Natural killer cell (primary cell): Measurements from ENCODE around the gene SYNM. TPM values are rescaled to one million over a fixed set of nuclear protein-coding genes. Genes with fewer than 3 reads are reported as not detected.

Source experiments
- ATAC-seq, 3 donors: fragments of 150-1000 bp in 2 of 3; fragments of 200-7000 bp in 1 of 3; cut with Tn5 transposase; 1 replicate in 1 of 3; 2 replicates in 2 of 3; pipeline ENCODE4 v1.10.0; 2021; ENCODE audit warnings: mild to moderate bottlenecking in 2 of 3, moderate library complexity in 2 of 3
- DNase-seq, 2 donors: peaks; one replicate each; pipeline versions ENCODE4 v3.0.0 to v3.0.0-alpha.2; 2013 to 2021; ENCODE audit warnings: mixed read lengths in 1 of 2
- H3K27ac ChIP-seq: one replicate; pipeline ENCODE4 v1.5.1; 2013; ENCODE audit warnings: mild to moderate bottlenecking, low read length
- H3K27me3 ChIP-seq: one replicate; pipeline ENCODE4 v1.6.1; 2013; ENCODE audit warnings: low read length; ENCODE audit not compliant: control insufficient read depth, insufficient read depth
- H3K36me3 ChIP-seq: one replicate; pipeline ENCODE4 v1.6.1; 2013; ENCODE audit warnings: low read length; ENCODE audit not compliant: control insufficient read depth, insufficient read depth
- H3K4me1 ChIP-seq: one replicate; pipeline ENCODE4 v1.6.1; 2013; ENCODE audit warnings: low read length; ENCODE audit not compliant: control insufficient read depth, insufficient read depth
- H3K4me3 ChIP-seq: one replicate; pipeline ENCODE4 v1.5.1; 2013; ENCODE audit warnings: low read length
- H3K9me3 ChIP-seq: one replicate; pipeline ENCODE4 v1.6.1; 2013; ENCODE audit warnings: low read length; ENCODE audit not compliant: control insufficient read depth, insufficient read depth
- H3K27ac Mint-ChIP-seq, 2 donors: one replicate each; pipeline ENCODE4 v1.8.0; 2022; ENCODE audit warnings: mild to moderate bottlenecking in 2 of 2, mixed read lengths in 2 of 2, moderate library complexity in 1 of 2
- H3K27me3 Mint-ChIP-seq, 2 donors: one replicate each; pipeline ENCODE4 v1.8.0; 2022; ENCODE audit warnings: low read depth in 2 of 2, mixed read lengths in 2 of 2
- H3K36me3 Mint-ChIP-seq: one replicate; pipeline ENCODE4 v1.8.0; 2022; ENCODE audit warnings: mixed read lengths
- H3K4me1 Mint-ChIP-seq, 2 donors: one replicate each; pipeline ENCODE4 v1.8.0; 2022; ENCODE audit warnings: mixed read lengths in 2 of 2
- H3K4me3 Mint-ChIP-seq: one replicate; pipeline ENCODE4 v1.8.0; 2022; ENCODE audit warnings: mild to moderate bottlenecking, moderate library complexity, mixed read lengths
- H3K9me3 Mint-ChIP-seq, 2 donors: one replicate each; pipeline ENCODE4 v1.8.0; 2022; ENCODE audit warnings: mixed read lengths in 2 of 2
- CTCF ChIP-seq: fragments of 200-600 bp; IDR thresholded peaks from one replicate; pipeline ENCODE4 v1.8.0; 2022; ENCODE audit warnings: antibody characterized with exemption
- WGBS: methylation state at CpG from one replicate; pipeline ENCODE4 v1.1.7; 2013; ENCODE audit warnings: missing lambda C conversion rate; ENCODE audit not compliant: insufficient coverage; 5-methylcytosine and 5-hydroxymethylcytosine counted together
- intact Hi-C: fragments of 100-400 bp; cut with micrococcal nuclease; formaldehyde crosslinking; loops from one replicate; pipeline ENCODE4 v1.14.2; 2022
- total RNA-seq, 4 donors: library from RNA; stranded (reverse); fragments of 120-200 nt in 1 of 4; gene quantifications; one replicate each; pipeline versions ENCODE4 v1.2.3 to v1.2.4, GENCODE V29; 2013 to 2022

SYNM gene
- total RNA-seq, 3 donors from 2014 or later (not counting 1 experiment from before 2014, with no cell fraction given) = 0.11 to 0.48 (median 0.42) TPM

GRCh38 chr15:99132634-99133287 lies 27.9 kb downstream of the SYNM start:
- H3K27ac ChIP-seq = no peak overlapping the region

DNA sequence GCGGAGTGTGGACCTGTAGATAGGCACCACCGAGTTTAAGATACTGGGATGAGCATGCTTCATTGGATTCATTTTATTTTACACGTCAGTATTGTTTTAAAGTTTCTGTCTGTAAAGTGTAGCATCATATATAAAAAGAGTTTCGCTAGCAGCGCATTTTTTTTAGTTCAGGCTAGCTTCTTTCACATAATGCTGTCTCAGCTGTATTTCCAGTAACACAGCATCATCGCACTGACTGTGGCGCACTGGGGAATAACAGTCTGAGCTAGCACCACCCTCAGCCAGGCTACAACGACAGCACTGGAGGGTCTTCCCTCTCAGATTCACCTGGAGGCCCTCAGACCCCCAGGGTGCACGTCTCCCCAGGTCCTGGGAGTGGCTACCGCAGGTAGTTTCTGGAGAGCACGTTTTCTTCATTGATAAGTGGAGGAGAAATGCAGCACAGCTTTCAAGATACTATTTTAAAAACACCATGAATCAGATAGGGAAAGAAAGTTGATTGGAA lies 29.5 kb downstream of the SYNM start:
- Mint-ChIP-seq H3K9me3 (no peaks in the 10 kb centered on the region), H3K27me3 (peaks cover 0 to 4% of the 10 kb centered on the region in 2 donors), H3K27ac (no peak overlapping the region), H3K36me3 (no peaks in the 10 kb centered on the region), H3K4me1 (no peaks in the 10 kb centered on the region), H3K4me3 (no peak overlapping the region)
- no peak for ATAC-seq
- Histone ChIP-seq H3K9me3 (no peaks in the 10 kb centered on the region), H3K27me3 (no peaks in the 10 kb centered on the region), H3K4me1 (no peaks in the 10 kb centered on the region), H3K4me3 (no peak overlapping the region), H3K36me3 (no peaks in the 10 kb centered on the region), H3K27ac (no peak overlapping the region)
- 84% methylated on average over 11 of the region's 11 CpGs for WGBS
- no peak for TF ChIP-seq CTCF
- intact Hi-C loops = no loop called here
- DNase-seq = no peak

More at GRCh38 chr15:99132634-99133287, 27.9 kb downstream of the SYNM start:
- no peaks in the 10 kb centered on the region for H3K4me1 ChIP-seq
- ATAC-seq (no peak), DNase-seq (no peak)
- Mint-ChIP-seq H3K27ac (no peak overlapping the region), H3K9me3 (no peaks in the 10 kb centered on the region), H3K36me3 (no peaks in the 10 kb centered on the region), H3K4me1 (no peaks in the 10 kb centered on the region), H3K27me3 (peaks cover 0 to 4% of the 10 kb centered on the region in 2 donors), H3K4me3 (no peak overlapping the region)
- H3K9me3 ChIP-seq = no peaks in the 10 kb centered on the region
- no peaks in the 10 kb centered on the region for H3K36me3 ChIP-seq
- TF ChIP-seq CTCF = no peak
- intact Hi-C loops = no loop called here
- 95% methylated on average over 18 of the region's 18 CpGs for WGBS
- no peaks in the 10 kb centered on the region for H3K27me3 ChIP-seq
- H3K4me3 ChIP-seq = no peak overlapping the region

DNA sequence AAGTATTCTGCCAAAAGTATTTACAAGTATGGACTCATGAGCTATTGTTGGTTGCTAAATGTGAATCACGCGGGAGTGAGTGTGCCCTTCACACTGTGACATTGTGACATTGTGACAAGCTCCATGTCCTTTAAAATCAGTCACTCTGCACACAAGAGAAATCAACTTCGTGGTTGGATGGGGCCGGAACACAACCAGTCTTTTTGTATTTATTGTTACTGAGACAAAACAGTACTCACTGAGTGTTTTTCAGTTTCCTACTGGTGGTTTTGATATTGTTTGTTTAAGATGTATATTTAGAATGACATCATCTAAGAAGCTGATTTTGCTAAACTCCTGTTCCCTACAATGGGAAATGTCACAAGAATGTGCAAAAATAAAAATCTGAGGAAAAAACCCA lies 30.3 kb downstream of the SYNM start:
- no peak overlapping the region for H3K4me3 Mint-ChIP-seq
- no peaks in the 10 kb centered on the region for H3K4me1 Mint-ChIP-seq
- H3K27me3 Mint-ChIP-seq = no peaks in the 10 kb centered on the region
- H3K4me1 ChIP-seq = no peaks in the 10 kb centered on the region
- H3K36me3 Mint-ChIP-seq = no peaks in the 10 kb centered on the region
- no peaks in the 10 kb centered on the region for H3K9me3 Mint-ChIP-seq
- no peak overlapping the region for H3K27ac Mint-ChIP-seq
- intact Hi-C loops = no loop called here
- ATAC-seq (no peak), DNase-seq (no peak)
- WGBS = 68% methylated on average over 4 of the region's 4 CpGs
- no peak for TF ChIP-seq CTCF
- no peaks in the 10 kb centered on the region for H3K36me3 ChIP-seq
- H3K9me3 ChIP-seq = no peaks in the 10 kb centered on the region
- H3K27ac ChIP-seq = no peak overlapping the region
- no peaks in the 10 kb centered on the region for H3K27me3 ChIP-seq
- H3K4me3 ChIP-seq = no peak overlapping the region

GRCh38 chr15:99137111-99137546 lies 32.2 kb downstream of the SYNM start:
- Histone ChIP-seq H3K4me3 (no peak overlapping the region), H3K36me3 (no peaks in the 10 kb centered on the region), H3K4me1 (no peaks in the 10 kb centered on the region), H3K27me3 (no peaks in the 10 kb centered on the region), H3K9me3 (no peaks in the 10 kb centered on the region), H3K27ac (no peak overlapping the region)
- 93% methylated on average over 13 of the region's 13 CpGs for WGBS
- Mint-ChIP-seq H3K36me3 (no peaks in the 10 kb centered on the region), H3K27me3 (no peaks in the 10 kb centered on the region), H3K9me3 (no peaks in the 10 kb centered on the region), H3K27ac (no peak overlapping the region), H3K4me1 (no peaks in the 10 kb centered on the region), H3K4me3 (no peak overlapping the region)
- DNase-seq (no peak), ATAC-seq (no peak)
- TF ChIP-seq CTCF = no peak
- intact Hi-C loops = no loop called here
